ENCODE measurements around the gene DHX35.

DNA sequence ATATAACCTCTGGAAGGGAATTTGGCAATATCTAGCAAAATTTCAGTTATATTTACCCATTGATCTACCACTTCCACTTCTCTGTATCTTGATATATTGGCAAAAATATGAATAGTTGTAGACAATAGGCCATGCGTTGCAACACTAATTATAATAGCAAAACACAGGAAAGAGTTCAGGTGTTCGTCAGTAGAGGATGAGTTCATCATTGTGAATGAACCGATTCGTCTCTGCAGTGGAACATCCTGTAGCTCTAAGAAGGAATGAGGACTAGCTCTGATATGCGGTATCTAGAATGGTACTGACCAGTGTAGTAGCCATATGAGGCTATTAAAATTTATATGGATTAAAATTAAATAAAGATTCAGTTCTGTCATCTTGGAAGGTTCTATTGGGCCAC lies 27.6 kb upstream of the DHX35 start:
- TF ChIP-seq, protein P1, sequence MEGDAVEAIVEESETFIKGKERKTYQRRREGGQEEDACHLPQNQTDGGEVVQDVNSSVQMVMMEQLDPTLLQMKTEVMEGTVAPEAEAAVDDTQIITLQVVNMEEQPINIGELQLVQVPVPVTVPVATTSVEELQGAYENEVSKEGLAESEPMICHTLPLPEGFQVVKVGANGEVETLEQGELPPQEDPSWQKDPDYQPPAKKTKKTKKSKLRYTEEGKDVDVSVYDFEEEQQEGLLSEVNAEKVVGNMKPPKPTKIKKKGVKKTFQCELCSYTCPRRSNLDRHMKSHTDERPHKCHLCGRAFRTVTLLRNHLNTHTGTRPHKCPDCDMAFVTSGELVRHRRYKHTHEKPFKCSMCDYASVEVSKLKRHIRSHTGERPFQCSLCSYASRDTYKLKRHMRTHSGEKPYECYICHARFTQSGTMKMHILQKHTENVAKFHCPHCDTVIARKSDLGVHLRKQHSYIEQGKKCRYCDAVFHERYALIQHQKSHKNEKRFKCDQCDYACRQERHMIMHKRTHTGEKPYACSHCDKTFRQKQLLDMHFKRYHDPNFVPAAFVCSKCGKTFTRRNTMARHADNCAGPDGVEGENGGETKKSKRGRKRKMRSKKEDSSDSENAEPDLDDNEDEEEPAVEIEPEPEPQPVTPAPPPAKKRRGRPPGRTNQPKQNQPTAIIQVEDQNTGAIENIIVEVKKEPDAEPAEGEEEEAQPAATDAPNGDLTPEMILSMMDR (conservative IDR thresholded peaks at IDR 0.05; ENCODE audit: low read depth, low read length) = no peak
- TF ChIP-seq POLR2A (IDR thresholded peaks at IDR 0.05; ENCODE audit: low read depth, low read length) = no peak
- no peak for TF ChIP-seq RAD21 (IDR thresholded peaks at IDR 0.05; ENCODE audit: low read length)
- no peak for TF ChIP-seq RFX5 (IDR thresholded peaks at IDR 0.05; ENCODE audit: low read depth, low read length)
- no peak for TF ChIP-seq CHD1 (IDR thresholded peaks at IDR 0.05; ENCODE audit: low read depth, low read length)
- TF ChIP-seq FOS (IDR thresholded peaks at IDR 0.05; ENCODE audit: low read depth, low read length) = no peak
- TF ChIP-seq CEBPB (IDR thresholded peaks at IDR 0.05; ENCODE audit: low read depth, low read length) = no peak
- TF ChIP-seq BHLHE40 (IDR thresholded peaks at IDR 0.05; ENCODE audit: low read depth, low read length) = no peak
- no peak for TF ChIP-seq MAFK (IDR thresholded peaks at IDR 0.05; ENCODE audit: low read depth, low read length)
- TF ChIP-seq, protein P2, sequence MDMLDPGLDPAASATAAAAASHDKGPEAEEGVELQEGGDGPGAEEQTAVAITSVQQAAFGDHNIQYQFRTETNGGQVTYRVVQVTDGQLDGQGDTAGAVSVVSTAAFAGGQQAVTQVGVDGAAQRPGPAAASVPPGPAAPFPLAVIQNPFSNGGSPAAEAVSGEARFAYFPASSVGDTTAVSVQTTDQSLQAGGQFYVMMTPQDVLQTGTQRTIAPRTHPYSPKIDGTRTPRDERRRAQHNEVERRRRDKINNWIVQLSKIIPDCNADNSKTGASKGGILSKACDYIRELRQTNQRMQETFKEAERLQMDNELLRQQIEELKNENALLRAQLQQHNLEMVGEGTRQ (IDR thresholded peaks at IDR 0.05; ENCODE audit: low read depth, low read length) = no peak
- TF ChIP-seq, protein P3, sequence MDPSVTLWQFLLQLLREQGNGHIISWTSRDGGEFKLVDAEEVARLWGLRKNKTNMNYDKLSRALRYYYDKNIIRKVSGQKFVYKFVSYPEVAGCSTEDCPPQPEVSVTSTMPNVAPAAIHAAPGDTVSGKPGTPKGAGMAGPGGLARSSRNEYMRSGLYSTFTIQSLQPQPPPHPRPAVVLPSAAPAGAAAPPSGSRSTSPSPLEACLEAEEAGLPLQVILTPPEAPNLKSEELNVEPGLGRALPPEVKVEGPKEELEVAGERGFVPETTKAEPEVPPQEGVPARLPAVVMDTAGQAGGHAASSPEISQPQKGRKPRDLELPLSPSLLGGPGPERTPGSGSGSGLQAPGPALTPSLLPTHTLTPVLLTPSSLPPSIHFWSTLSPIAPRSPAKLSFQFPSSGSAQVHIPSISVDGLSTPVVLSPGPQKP (IDR thresholded peaks at IDR 0.05; ENCODE audit: borderline replicate concordance, low read depth, low read length) = no peak

All from IMR-90 (cell line).